H1 (cell line): Measurements from ENCODE around the gene TMEM176B.

ENCODE experiments used
- BACH1 ChIP-seq: IDR thresholded peaks from 2 replicates; pipeline ENCODE4 v1.6.1; 2012; ENCODE audit warnings: low read length, improper control_type of control experiment
- CTBP2 ChIP-seq: IDR thresholded peaks from 2 replicates; pipeline ENCODE4 v1.7.0; 2011; ENCODE audit warnings: borderline replicate concordance, mild to moderate bottlenecking, moderate library complexity, mixed read lengths, low read length; ENCODE audit not compliant: insufficient read depth, insufficient read length
- CTCF ChIP-seq, 3 experiments: IDR thresholded peaks; 1 replicate in 2 of 3; 2 replicates in 1 of 3; pipeline versions ENCODE4 v1.5.1 to v1.6.1; 2011; ENCODE audit warnings: low read length in 3 of 3, mild to moderate bottlenecking in 3 of 3, inconsistent platforms in 2 of 3, low read depth in 1 of 3, moderate library complexity in 1 of 3; ENCODE audit not compliant: insufficient read depth in 1 of 3; ENCODE audit errors: control extremely low read depth in 1 of 3
- EZH2 ChIP-seq: fragments of 200-600 bp; sonication (generic); IDR thresholded peaks from 2 replicates; pipeline ENCODE4 v1.7.1; 2012; ENCODE audit warnings: low read depth, mild to moderate bottlenecking, moderate library complexity, low read length, inconsistent platforms; ENCODE audit not compliant: severe bottlenecking
- JUND ChIP-seq: IDR thresholded peaks from 2 replicates; pipeline ENCODE4 v1.6.1; 2011; ENCODE audit warnings: mild to moderate bottlenecking, improper control_type of control experiment, low read length
- MAX ChIP-seq: IDR thresholded peaks from 2 replicates; pipeline ENCODE4 v1.6.1; 2012; ENCODE audit warnings: inconsistent platforms
- RBBP5 ChIP-seq: IDR thresholded peaks from 2 replicates; pipeline ENCODE4 v1.7.1; 2012; ENCODE audit warnings: low read depth, mild to moderate bottlenecking, inconsistent platforms, low read length, moderate library complexity, borderline replicate concordance
- SRF ChIP-seq: IDR thresholded peaks from 2 replicates; pipeline ENCODE4 v1.6.1; 2011; ENCODE audit warnings: mild to moderate bottlenecking, low read depth, low read length, moderate library complexity
- TAF1 ChIP-seq: IDR thresholded peaks from 2 replicates; pipeline ENCODE4 v1.6.1; 2011; ENCODE audit warnings: mild to moderate bottlenecking, low read depth, low read length

- TF ChIP-seq EZH2 (no peak), CTBP2 (no peak), CTCF (IDR thresholded peaks at IDR 0.05; ENCODE audit: control extremely low read depth in 1 of 3, insufficient read depth in 1 of 3, low read depth in 1 of 3, low read length in 3 of 3) (no peak), SRF (no peak), TAF1 (no peak), JUND (no peak), RBBP5 (no peak), BACH1 (no peak), MAX (no peak)
These were observed 24.4 kb upstream of the TMEM176B start for GRCh38 chr7:150824379-150825177.
